ENCODE data around the gene LMO3.

LMO3 gene

DNA sequence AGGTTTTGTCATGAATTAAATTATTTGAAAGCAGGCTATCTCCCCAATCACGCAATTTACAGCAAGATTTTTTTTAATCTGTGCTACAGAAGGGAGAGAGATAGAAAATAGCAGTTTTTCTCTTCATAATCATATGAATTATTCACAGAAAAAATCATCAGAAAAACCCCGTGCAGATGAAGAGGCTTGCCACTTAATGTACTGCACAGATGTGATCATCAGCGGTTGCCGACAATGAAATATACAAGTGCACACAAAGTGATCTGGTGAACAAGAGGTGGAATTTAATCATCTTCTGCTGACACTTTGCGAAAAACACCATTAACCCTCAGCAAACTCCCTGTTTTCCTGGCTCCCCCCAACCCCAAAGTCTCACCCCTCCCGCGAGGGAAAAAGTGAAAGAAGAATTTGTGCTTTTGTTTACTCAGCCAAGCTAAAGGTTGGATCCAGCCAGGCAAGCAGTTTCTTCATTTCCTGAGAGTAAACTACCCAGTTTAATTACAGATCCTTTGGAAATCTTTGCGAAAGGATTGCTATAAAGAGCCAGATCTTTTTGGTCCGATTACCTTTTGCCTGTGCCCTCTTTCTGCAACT, 3.1 kb upstream of the LMO3 start:
- no peak overlapping the region for H3K14ac ChIP-seq (ENCODE audit: low read length)
- no peak overlapping the region for H2BK120ac ChIP-seq (ENCODE audit: low read depth, low read length)
- H3K27ac ChIP-seq (replicated peaks; ENCODE audit: low read length), result no peak overlapping the region
- no peak overlapping the region for H4K91ac ChIP-seq (ENCODE audit: low read depth, low read length, poor library complexity)
- H3K9me3 ChIP-seq (replicated peaks in 1 of 2; ENCODE audit: control insufficient read depth in 2 of 2, insufficient read depth in 1 of 2, low read depth in 1 of 2, low read length in 2 of 2), result no peaks in the 10 kb centered on the region
- H3K4me3 ChIP-seq (ENCODE audit: low read length in 2 of 2), result no peak overlapping the region
- H2AFZ ChIP-seq (ENCODE audit: low read length), result no peak overlapping the region
- no peak overlapping the region for H3K4ac ChIP-seq (ENCODE audit: low read length)
- no peak overlapping the region for H3K18ac ChIP-seq (ENCODE audit: low read length)
- no CpG with 5 or more reads among the region's 9 CpGs for WGBS, 2 donors (ENCODE audit: extremely low coverage in 2 of 2, insufficient read length in 2 of 2, insufficient replicate concordance in 1 of 2)
- no peak for DNase-seq (ENCODE audit: low spot score)
- H2BK15ac ChIP-seq (ENCODE audit: low read length), result no peak overlapping the region
- H2BK12ac ChIP-seq (ENCODE audit: low read length), result no peak overlapping the region
- peaks cover 0 to 63% (median 14%) of the 10 kb centered on the region in 3 experiments for H3K27me3 ChIP-seq (ENCODE audit: control insufficient read depth in 3 of 3, insufficient read depth in 3 of 3, low read depth in 1 of 3, low read length in 3 of 3)
- H3K79me1 ChIP-seq (ENCODE audit: low read depth, low read length), result no peaks in the 10 kb centered on the region
- no peak overlapping the region for H3K23ac ChIP-seq (ENCODE audit: low read depth, low read length, poor library complexity)
- H2AK5ac ChIP-seq (ENCODE audit: low read depth, low read length), result no peak overlapping the region
- no peak overlapping the region for H2BK5ac ChIP-seq (ENCODE audit: low read length)
- H3K4me1 ChIP-seq (ENCODE audit: control insufficient read depth in 2 of 2, insufficient read depth in 1 of 2, low read depth in 1 of 2, low read length in 2 of 2), result peaks cover 19 to 22% of the 10 kb centered on the region in 2 donors
- H3K9ac ChIP-seq (ENCODE audit: low read depth, low read length, poor library complexity), result no peak overlapping the region
- no peaks in the 10 kb centered on the region for H3K36me3 ChIP-seq (replicated peaks in 1 of 2; ENCODE audit: control insufficient read depth in 2 of 2, insufficient read depth in 2 of 2, low read length in 2 of 2)
- H3K4me2 ChIP-seq (ENCODE audit: insufficient read depth, low read length, poor library complexity, severe bottlenecking), result no peak overlapping the region
- no peak overlapping the region for H4K8ac ChIP-seq (ENCODE audit: low read depth, low read length)

DNA sequence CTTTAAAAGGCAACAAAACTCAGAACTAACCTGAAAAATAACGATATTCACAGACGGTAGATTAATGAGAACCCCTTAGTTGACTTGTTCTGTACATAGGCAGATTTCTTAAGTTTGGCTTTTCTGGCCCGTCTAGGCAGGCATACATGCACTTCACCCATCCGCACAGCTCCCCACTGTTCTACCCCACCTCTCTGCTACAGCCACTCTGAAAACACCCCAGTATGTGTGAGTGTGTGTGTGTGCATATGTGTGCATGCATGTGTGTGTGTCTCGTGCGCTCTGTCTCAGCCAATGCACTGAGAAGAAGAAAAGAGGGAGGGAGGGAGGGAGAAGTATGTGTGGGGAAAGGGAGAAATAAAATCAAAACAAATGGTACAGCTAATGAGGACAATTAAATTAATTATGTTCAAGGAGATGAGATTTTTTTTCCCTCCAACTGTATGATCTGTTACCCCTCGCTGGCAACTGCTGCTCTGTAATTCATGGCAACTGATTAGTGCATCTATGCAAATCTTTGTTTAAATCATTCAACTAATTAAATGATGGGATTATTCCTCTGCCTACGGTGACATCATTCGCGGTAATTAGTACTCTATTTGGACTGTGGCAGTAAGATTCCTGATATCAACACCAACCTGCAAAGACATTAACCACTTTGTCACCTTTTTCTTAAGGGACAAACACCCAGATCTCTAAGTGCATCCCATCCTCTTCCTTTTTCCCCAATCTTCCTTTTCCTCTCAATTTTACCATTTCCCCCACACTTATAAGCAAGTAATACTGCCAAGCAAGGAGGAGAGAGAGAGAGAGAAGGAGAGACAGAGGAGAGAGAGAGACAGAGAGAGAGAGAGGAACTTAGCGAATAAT, 2.2 kb upstream of the LMO3 start:
- peaks cover 0 to 66% (median 14%) of the 10 kb centered on the region in 3 experiments for H3K27me3 ChIP-seq (ENCODE audit: control insufficient read depth in 3 of 3, insufficient read depth in 3 of 3, low read depth in 1 of 3, low read length in 3 of 3)
- H3K23ac ChIP-seq (ENCODE audit: low read depth, low read length, poor library complexity), result no peak overlapping the region
- H3K4me1 ChIP-seq (ENCODE audit: control insufficient read depth in 2 of 2, insufficient read depth in 1 of 2, low read depth in 1 of 2, low read length in 2 of 2), result peaks cover 19 to 24% of the 10 kb centered on the region in 2 donors
- no peak overlapping the region for H3K27ac ChIP-seq (replicated peaks; ENCODE audit: low read length)
- H3K9me3 ChIP-seq (replicated peaks in 1 of 2; ENCODE audit: control insufficient read depth in 2 of 2, insufficient read depth in 1 of 2, low read depth in 1 of 2, low read length in 2 of 2), result no peaks in the 10 kb centered on the region
- H2BK5ac ChIP-seq (ENCODE audit: low read length), result no peak overlapping the region
- H2AFZ ChIP-seq (ENCODE audit: low read length), result no peak overlapping the region
- no peak overlapping the region for H4K8ac ChIP-seq (ENCODE audit: low read depth, low read length)
- no peak overlapping the region for H3K4ac ChIP-seq (ENCODE audit: low read length)
- H3K4me2 ChIP-seq (ENCODE audit: insufficient read depth, low read length, poor library complexity, severe bottlenecking), result no peak overlapping the region
- no peak overlapping the region for H3K9ac ChIP-seq (ENCODE audit: low read depth, low read length, poor library complexity)
- no peaks in the 10 kb centered on the region for H3K36me3 ChIP-seq (replicated peaks in 1 of 2; ENCODE audit: control insufficient read depth in 2 of 2, insufficient read depth in 2 of 2, low read length in 2 of 2)
- no peak overlapping the region for H3K14ac ChIP-seq (ENCODE audit: low read length)
- H3K18ac ChIP-seq (ENCODE audit: low read length), result no peak overlapping the region
- H2BK15ac ChIP-seq (ENCODE audit: low read length), result no peak overlapping the region
- H2AK5ac ChIP-seq (ENCODE audit: low read depth, low read length), result no peak overlapping the region
- no peak for DNase-seq (ENCODE audit: low spot score)
- no CpG with 5 or more reads among the region's 11 CpGs for WGBS, 2 donors (ENCODE audit: extremely low coverage in 2 of 2, insufficient read length in 2 of 2, insufficient replicate concordance in 1 of 2)
- H2BK12ac ChIP-seq (ENCODE audit: low read length), result no peak overlapping the region
- no peak overlapping the region for H4K91ac ChIP-seq (ENCODE audit: low read depth, low read length, poor library complexity)
- no peaks in the 10 kb centered on the region for H3K79me1 ChIP-seq (ENCODE audit: low read depth, low read length)
- no peak overlapping the region for H2BK120ac ChIP-seq (ENCODE audit: low read depth, low read length)
- H3K4me3 ChIP-seq (ENCODE audit: low read length in 2 of 2), result no peak overlapping the region

DNA sequence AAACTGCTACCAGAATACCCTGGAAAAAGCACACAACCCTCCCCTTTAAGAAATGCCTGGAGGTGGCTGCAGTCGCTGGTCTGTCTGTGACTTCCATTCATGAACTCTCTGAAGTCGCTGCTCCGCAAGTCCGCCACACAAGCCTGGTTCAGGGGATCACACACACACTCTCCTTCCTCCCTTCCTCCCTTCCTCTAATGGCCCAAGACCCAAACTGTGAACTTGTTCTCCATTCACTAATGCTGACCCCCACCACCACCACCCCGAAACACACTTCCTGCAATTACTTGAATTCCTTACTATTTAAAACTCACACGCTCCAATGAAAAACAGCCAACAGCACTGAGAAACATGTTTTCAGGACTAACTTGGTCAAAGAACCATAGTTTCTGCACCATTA, 1.0 kb upstream of the LMO3 start:
- Histone ChIP-seq H2BK15ac (ENCODE audit: low read length) (no peak overlapping the region), H3K23ac (ENCODE audit: low read depth, low read length, poor library complexity) (no peak overlapping the region), H3K27me3 (ENCODE audit: control insufficient read depth in 3 of 3, insufficient read depth in 3 of 3, low read depth in 1 of 3, low read length in 3 of 3) (peaks cover 0 to 65% (median 14%) of the 10 kb centered on the region in 3 experiments), H3K18ac (ENCODE audit: low read length) (peak overlapping the region; percentile 32), H2AK5ac (ENCODE audit: low read depth, low read length) (no peak overlapping the region), H2BK12ac (ENCODE audit: low read length) (no peak overlapping the region), H3K4me2 (ENCODE audit: insufficient read depth, low read length, poor library complexity, severe bottlenecking) (peak overlapping the region; percentile 83), H3K27ac (replicated peaks; ENCODE audit: low read length) (no peak overlapping the region), H2BK120ac (ENCODE audit: low read depth, low read length) (no peak overlapping the region), H3K9ac (ENCODE audit: low read depth, low read length, poor library complexity) (no peak overlapping the region), H3K79me1 (ENCODE audit: low read depth, low read length) (no peaks in the 10 kb centered on the region), H3K9me3 (replicated peaks in 1 of 2; ENCODE audit: control insufficient read depth in 2 of 2, insufficient read depth in 1 of 2, low read depth in 1 of 2, low read length in 2 of 2) (no peaks in the 10 kb centered on the region), H4K8ac (ENCODE audit: low read depth, low read length) (no peak overlapping the region), H3K36me3 (replicated peaks in 1 of 2; ENCODE audit: control insufficient read depth in 2 of 2, insufficient read depth in 2 of 2, low read length in 2 of 2) (no peaks in the 10 kb centered on the region), H3K14ac (ENCODE audit: low read length) (no peak overlapping the region), H2AFZ (ENCODE audit: low read length) (peak overlapping the region; percentile 92), H2BK5ac (ENCODE audit: low read length) (no peak overlapping the region), H3K4me3 (ENCODE audit: low read length in 2 of 2) (peak overlapping the region; percentile 33 to 51), H3K4me1 (ENCODE audit: control insufficient read depth in 2 of 2, insufficient read depth in 1 of 2, low read depth in 1 of 2, low read length in 2 of 2) (peaks cover 24% of the 10 kb centered on the region in 2 donors), H4K91ac (ENCODE audit: low read depth, low read length, poor library complexity) (no peak overlapping the region), H3K4ac (ENCODE audit: low read length) (no peak overlapping the region)
- WGBS, 2 donors (ENCODE audit: extremely low coverage in 2 of 2, insufficient read length in 2 of 2, insufficient replicate concordance in 1 of 2), result no CpG with 5 or more reads among the region's 6 CpGs
- no peak for DNase-seq (ENCODE audit: low spot score)

DNA sequence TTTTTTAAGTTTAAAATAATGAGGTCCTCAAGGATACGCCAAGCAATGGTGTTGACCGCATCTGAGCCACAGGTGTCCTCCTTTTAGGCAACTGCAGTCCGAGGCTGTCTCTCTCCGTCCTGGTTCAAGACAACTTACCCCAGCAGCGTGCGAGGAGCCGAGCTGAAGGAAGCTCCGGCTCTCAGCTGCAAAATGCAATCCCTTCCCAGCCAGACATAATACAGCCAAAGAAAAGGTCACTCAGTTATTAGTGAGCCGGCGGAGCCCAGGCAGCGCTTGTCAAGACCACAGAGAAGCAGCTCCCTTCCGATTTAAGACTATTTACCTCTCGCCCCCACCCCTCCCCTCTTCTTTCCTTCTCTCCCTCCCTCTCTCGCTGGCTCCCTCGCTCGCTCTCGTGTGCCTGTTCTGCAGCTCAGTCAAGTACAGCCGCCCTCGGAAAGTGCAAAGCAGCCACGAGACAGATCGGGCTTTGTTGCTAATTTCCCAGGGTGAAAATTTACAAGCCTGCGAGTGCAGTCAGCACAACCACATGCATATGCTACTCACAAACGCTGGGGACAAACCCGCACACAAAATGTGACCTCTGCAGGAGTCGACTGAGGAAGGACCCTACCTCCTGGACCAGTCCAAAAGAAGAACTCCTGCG, 363 bp upstream of the LMO3 start:
- peak overlapping the region; percentile 51 to 87 for H3K4me3 ChIP-seq (ENCODE audit: low read length in 2 of 2)
- H4K91ac ChIP-seq (ENCODE audit: low read depth, low read length, poor library complexity), result no peak overlapping the region
- peak overlapping the region; percentile 72 for H3K9ac ChIP-seq (ENCODE audit: low read depth, low read length, poor library complexity)
- no peaks in the 10 kb centered on the region for H3K9me3 ChIP-seq (replicated peaks in 1 of 2; ENCODE audit: control insufficient read depth in 2 of 2, insufficient read depth in 1 of 2, low read depth in 1 of 2, low read length in 2 of 2)
- H2AK5ac ChIP-seq (ENCODE audit: low read depth, low read length), result no peak overlapping the region
- no peak overlapping the region for H3K4ac ChIP-seq (ENCODE audit: low read length)
- peak overlapping the region; percentile 92 for H2AFZ ChIP-seq (ENCODE audit: low read length)
- WGBS, 2 donors (ENCODE audit: extremely low coverage in 2 of 2, insufficient read length in 2 of 2, insufficient replicate concordance in 1 of 2), result no CpG with 5 or more reads among the region's 26 CpGs
- no peak overlapping the region for H3K14ac ChIP-seq (ENCODE audit: low read length)
- H3K27me3 ChIP-seq (ENCODE audit: control insufficient read depth in 3 of 3, insufficient read depth in 3 of 3, low read depth in 1 of 3, low read length in 3 of 3), result peaks cover 0 to 64% (median 14%) of the 10 kb centered on the region in 3 experiments
- H2BK120ac ChIP-seq (ENCODE audit: low read depth, low read length), result no peak overlapping the region
- H3K4me2 ChIP-seq (ENCODE audit: insufficient read depth, low read length, poor library complexity, severe bottlenecking), result peak overlapping the region; percentile 83
- H2BK12ac ChIP-seq (ENCODE audit: low read length), result no peak overlapping the region
- no peaks in the 10 kb centered on the region for H3K79me1 ChIP-seq (ENCODE audit: low read depth, low read length)
- peak overlapping the region; percentile 44 for H3K27ac ChIP-seq (replicated peaks; ENCODE audit: low read length)
- no peak for DNase-seq (ENCODE audit: low spot score)
- H3K4me1 ChIP-seq (ENCODE audit: control insufficient read depth in 2 of 2, insufficient read depth in 1 of 2, low read depth in 1 of 2, low read length in 2 of 2), result peaks cover 24% of the 10 kb centered on the region in 2 donors
- H3K18ac ChIP-seq (ENCODE audit: low read length), result peak overlapping the region; percentile 91
- no peak overlapping the region for H2BK15ac ChIP-seq (ENCODE audit: low read length)
- H4K8ac ChIP-seq (ENCODE audit: low read depth, low read length), result no peak overlapping the region
- H3K36me3 ChIP-seq (replicated peaks in 1 of 2; ENCODE audit: control insufficient read depth in 2 of 2, insufficient read depth in 2 of 2, low read length in 2 of 2), result no peaks in the 10 kb centered on the region
- H3K23ac ChIP-seq (ENCODE audit: low read depth, low read length, poor library complexity), result no peak overlapping the region
- peak overlapping the region; percentile 42 for H2BK5ac ChIP-seq (ENCODE audit: low read length)

All from neuronal stem cell (in vitro differentiated cells).